ENCODE data around the gene FRMD4A. TPM values are rescaled to one million over a fixed set of nuclear protein-coding genes. Genes with fewer than 3 reads are reported as not detected.
A peak's percentile ranks its signal among the peaks of the same experiment; 100 is the strongest.

The FRMD4A gene
- total and polyA plus RNA-seq, 2 of the 4 experiments (the other 2 are of a cell fraction) = 30.3 to 68.8 TPM

GRCh38 chr10:13745271-13745670 is 585.5 kb downstream of the FRMD4A start:
- Histone ChIP-seq H4K5ac (ENCODE audit: low read depth, low read length) (no peak overlapping the region), H3K14ac (replicated peaks; ENCODE audit: low read depth, low read length) (0 out of 2 replicates have a peak overlapping the region, but pooled peaks have one; percentile 19), H3K4me2 (ENCODE audit: low read depth, low read length) (no peak overlapping the region), H3K9me1 (ENCODE audit: insufficient read depth, low read length) (peaks cover 12% of the 10 kb centered on the region), H3K23ac (ENCODE audit: low read depth, low read length) (0 out of 2 replicates have a peak overlapping the region, but pooled peaks have one; percentile 24), H2AFZ (replicated peaks; ENCODE audit: low read length, poor library complexity) (no peak overlapping the region), H3K18ac (ENCODE audit: low read depth, low read length) (no peak overlapping the region), H3K9me3 (ENCODE audit: control insufficient read depth, insufficient read depth, low read length) (no peaks in the 10 kb centered on the region), H2BK120ac (ENCODE audit: low read depth, low read length) (peak overlapping the region; percentile 18; the same call in 1 of the 2 replicates), H2AK5ac (ENCODE audit: low read depth, low read length) (peak overlapping the region; percentile 27; the same call in 1 of the 2 replicates), H3K4me3 (ENCODE audit: insufficient read depth, low read depth, low read length) (no peak overlapping the region), H3K4me1 (ENCODE audit: control insufficient read depth, insufficient read depth, low read length) (peaks cover 2% of the 10 kb centered on the region; the same call in 1 of the 2 replicates), H4K20me1 (ENCODE audit: insufficient read depth, low read length) (no peaks in the 10 kb centered on the region), H3K27ac (ENCODE audit: insufficient read depth, low read length) (no peak overlapping the region), H2BK5ac (ENCODE audit: low read depth, low read length, poor library complexity, severe bottlenecking) (no peak overlapping the region), H2BK20ac (ENCODE audit: low read depth, low read length) (no peak overlapping the region), H3K9ac (ENCODE audit: low read depth, low read length) (no peak overlapping the region), H3K36me3 (ENCODE audit: control insufficient read depth, insufficient read depth, low read length) (peaks cover 3% of the 10 kb centered on the region; the same call in 1 of the 2 replicates), H3K4ac (ENCODE audit: low read depth, low read length) (0 out of 2 replicates have a peak overlapping the region, but pooled peaks have one; percentile 51), H4K91ac (ENCODE audit: insufficient read depth, low read depth, low read length) (0 out of 2 replicates have a peak overlapping the region, but pooled peaks have one; percentile 13), H2BK15ac (ENCODE audit: low read depth, low read length) (no peak overlapping the region), H3K79me1 (ENCODE audit: low read depth in 1 of 2, low read length in 2 of 2) (peaks cover 0 to 6% of the 10 kb centered on the region in 2 experiments; a peak in 1 of 4 replicates), H4K8ac (ENCODE audit: low read depth in 2 of 2, low read length in 2 of 2) (no peak overlapping the region), H2AK9ac (replicated peaks; ENCODE audit: low read depth, low read length, poor library complexity) (no peak overlapping the region), H3K56ac (ENCODE audit: extremely low read depth, insufficient read depth, low read length) (no peak overlapping the region), H3K27me3 (ENCODE audit: control insufficient read depth, insufficient read depth, low read length) (no peaks in the 10 kb centered on the region)
- DNase-seq = no peak
- BruUV-seq (replicated peaks) = no TSS peak
- dilution Hi-C loops (cut with HindIII; ENCODE audit: low sequenced_read_pairs, unreplicated experiment) (no loop called here), intact Hi-C loops (cut with micrococcal nuclease) (no loop called here), in situ Hi-C loops (cut with MboI; ENCODE audit: low sequenced_read_pairs) (no loop called here)
- no peak for ATAC-seq (ENCODE audit: low read depth)
- no peak for TF ChIP-seq MXI1 (IDR thresholded peaks at IDR 0.05; ENCODE audit: borderline replicate concordance, low read depth, low read length)
- TF ChIP-seq RCOR1 (IDR thresholded peaks at IDR 0.05; ENCODE audit: insufficient replicate concordance, low read length) = no peak
- TF ChIP-seq POLR2A (IDR thresholded peaks at IDR 0.05; ENCODE audit: low read depth, low read length) = no peak
- no peak for TF ChIP-seq RAD21 (IDR thresholded peaks at IDR 0.05; ENCODE audit: low read length)
- ChIA-PET CTCF (no interaction called here), POLR2A (ENCODE audit: unreplicated experiment) (no interaction called here)
- 81% methylated on average over 4 of the region's 7 CpGs; no CpG with 5 or more reads in 1 of the 2 experiments for WGBS, 2 experiments (ENCODE audit: extremely low coverage in 2 of 2, insufficient read length in 1 of 2)

Measured in IMR-90 (cell line).